Activated CD8-positive, alpha-beta memory T cell treated with anti-CD3 and anti-CD28 coated beads for 4 hours (primary cell): Measurements from ENCODE around the gene GPC3.

ENCODE experiments used
- DNase-seq, 2 donors: peaks; one replicate each; pipeline ENCODE4 v3.0.0-alpha.2; 2020; ENCODE audit warnings: low read depth in 2 of 2

GPC3 gene

DNA sequence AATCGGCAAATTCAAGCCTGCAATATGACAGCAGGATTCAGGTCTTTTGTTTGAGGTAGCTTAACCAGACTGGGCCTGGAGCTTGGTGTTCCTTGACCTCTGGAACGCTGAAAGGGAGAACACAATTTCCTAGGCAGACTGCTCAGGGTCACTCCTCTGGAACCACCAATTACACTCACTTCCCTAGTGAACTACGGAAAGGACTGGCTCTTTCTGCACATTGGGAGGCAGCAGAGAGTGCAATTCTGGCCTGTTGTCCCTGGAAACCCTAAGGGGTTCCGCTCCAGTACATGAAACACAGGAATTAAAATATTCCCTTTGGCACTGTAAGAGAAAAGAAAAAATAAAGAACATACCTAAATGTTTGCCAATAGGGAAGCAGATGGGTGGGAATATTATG is 58.6 kb downstream of the GPC3 start:
- no peak for DNase-seq

DNA sequence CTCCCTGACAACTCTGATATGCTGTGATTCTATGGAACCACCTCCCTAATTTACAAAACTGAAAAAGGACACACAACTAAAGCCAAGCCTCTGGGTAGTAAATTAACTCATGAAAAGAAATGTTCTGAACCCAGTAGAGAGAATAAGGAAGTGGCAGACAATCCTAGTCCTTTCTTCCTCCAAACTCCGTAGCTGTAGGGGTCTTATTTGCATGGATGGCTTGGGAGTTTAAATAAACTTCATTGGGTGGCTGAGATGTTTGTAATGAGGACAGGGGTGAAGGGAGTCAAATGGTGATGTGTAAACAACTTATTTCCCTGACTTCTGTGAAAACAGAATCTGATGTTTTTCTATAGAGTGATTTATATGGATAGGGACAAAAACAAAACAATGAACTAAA is 59.3 kb downstream of the GPC3 start:
- no peak for DNase-seq

DNA sequence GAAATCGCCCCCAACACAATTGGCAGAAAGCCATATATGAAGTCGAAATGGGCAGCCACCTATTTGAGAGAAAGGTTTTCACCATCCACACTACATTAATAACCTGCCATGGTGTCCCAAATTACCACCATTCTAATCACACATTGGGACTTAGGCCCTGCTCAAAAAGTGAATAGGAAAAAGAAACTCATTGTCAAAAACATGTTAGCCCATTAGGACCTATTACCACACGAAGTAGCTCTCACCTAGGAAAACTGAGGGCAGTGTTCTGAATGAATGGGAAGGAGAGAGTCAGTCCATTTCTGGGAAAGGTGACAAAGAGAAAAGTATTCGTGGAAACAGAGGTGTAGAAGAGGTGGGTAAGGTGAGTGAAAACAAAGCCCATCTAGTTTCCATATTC is 60.8 kb downstream of the GPC3 start:
- DNase-seq = no peak

GRCh38 chrX:133923548-133923947 is 61.8 kb downstream of the GPC3 start:
- no peak for DNase-seq

DNA sequence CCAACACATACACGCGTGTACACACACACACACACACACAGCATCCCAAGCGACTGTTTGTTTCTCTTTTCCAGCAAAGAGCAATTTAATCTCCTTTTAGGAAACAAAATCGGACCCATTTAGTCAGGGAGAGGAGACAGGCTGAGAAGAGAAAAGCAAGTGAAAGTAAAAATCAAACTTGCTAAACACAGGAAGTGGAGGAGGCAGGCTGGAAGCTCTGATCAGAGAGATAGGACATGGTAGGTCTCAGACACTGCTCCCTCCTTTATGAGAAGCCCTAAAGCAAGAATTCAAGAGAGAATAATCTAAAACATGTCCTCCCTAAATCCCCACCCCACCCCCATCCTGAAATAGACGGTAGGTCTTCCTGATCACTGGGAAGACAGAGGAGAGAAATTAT is 62.3 kb downstream of the GPC3 start:
- no peak for DNase-seq

GRCh38 chrX:133922390-133922771 is 63.0 kb downstream of the GPC3 start:
- DNase-seq = no peak

- DNase-seq = no peak
These were observed 63.5 kb downstream of the GPC3 start for GRCh38 chrX:133921764-133922389.

DNA sequence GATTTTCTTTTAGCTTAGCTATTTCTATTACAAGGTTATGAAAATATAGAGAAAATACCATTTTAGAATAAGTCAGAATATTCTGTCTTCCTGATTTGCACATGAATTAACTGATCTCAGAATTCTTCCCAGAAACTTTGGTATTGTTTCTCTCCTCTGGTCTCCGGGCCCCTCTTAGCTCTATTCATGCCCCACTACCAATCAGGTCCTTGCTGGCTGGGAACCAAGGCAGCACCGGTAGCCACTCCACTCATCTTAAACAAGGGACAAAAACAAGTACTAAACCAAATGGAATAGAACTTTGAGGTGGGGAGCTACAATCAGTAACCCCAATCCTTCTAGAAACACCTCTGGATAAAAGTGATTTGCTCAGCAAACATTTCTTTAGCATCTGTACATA is 64.3 kb downstream of the GPC3 start:
- DNase-seq = no peak

DNA sequence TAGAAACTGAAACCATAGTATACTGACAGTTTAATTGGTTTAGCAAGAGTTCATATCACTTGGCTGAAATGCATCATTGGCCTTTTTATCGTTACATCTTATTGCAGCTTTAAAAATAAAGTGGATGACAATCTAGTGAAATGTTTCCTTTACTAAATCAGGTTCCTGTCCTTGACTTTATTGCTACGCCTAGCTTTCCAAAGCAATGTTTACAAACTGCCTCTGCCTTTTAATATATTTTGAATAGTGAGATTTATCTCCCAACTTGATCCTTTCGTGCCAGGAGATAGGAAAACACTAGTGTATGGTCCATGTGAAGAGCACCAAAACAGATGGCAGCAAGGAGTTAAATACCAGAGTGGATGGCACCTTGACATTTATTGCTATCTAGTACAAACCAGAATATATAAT is 67.0 kb downstream of the GPC3 start:
- DNase-seq = no peak

DNA sequence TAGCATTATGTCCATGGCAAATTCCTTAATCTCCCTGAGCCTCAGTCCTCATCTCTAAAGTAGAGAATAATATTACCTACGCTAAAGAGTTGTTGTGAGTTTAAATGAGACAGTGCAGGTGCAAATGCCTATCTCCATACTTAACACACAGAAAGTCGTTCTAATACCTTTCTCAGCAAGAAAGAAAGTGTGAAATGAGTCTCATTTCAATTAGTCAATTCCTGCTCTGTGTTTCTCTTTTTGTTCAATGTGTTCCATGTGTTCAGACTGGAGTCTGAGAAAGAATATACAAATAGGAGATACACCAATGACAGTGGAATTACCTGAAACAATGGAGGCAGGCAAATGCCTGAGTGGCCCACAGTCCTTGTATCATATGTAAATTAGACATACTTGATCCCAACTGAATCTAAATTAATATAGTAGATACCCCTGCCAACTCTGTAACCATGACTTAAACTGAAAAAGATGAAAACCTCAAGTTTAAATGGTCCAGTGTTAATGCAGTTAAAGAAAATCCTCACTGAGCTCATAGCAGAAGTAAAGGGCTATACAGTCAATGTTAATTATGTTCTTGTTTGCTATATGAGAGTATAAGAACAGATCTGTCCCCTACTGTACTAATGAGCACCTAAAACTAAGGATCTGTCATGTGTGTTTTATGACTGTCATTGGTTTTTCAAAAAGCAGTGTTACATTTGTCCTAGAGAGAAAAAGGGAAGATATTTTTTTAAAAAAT is 68.2 kb downstream of the GPC3 start:
- DNase-seq = no peak

DNA sequence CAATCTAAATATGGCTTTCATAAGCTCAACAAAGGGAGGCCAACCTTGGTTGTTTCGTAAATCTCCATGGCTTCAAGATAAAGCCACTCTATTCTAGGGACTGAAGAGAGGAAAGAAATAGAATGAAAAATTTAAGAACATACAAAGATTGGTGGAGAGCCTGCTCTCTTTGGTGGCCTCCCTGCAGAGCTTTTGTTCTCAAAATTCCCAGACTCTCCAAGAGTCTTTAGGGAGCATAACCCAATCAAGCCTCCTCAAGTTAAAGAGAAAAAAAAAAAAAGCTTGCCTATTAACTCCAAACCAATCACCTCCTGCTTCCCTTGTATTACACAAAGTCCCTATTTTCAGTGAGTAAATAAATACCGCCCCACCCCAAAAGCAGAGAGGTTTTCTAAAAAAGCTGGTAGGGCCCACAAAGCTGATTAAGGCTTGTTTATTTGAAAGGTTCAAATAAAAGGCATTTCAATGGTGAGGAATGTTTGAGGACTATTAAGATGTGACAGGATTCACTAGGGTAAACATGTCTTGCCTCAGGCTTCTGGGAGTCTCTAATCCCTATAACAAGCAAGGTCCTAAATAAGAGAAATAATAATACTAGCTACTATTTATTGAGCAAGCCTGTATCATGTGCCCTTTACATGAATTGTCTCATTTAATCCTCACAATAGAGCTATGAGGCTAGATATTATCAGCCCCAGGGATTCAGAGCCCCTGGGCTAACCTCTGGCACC is 71.6 kb downstream of the GPC3 start:
- no peak for DNase-seq

GRCh38 chrX:133913009-133913408 is 72.4 kb downstream of the GPC3 start:
- no peak for DNase-seq

DNA sequence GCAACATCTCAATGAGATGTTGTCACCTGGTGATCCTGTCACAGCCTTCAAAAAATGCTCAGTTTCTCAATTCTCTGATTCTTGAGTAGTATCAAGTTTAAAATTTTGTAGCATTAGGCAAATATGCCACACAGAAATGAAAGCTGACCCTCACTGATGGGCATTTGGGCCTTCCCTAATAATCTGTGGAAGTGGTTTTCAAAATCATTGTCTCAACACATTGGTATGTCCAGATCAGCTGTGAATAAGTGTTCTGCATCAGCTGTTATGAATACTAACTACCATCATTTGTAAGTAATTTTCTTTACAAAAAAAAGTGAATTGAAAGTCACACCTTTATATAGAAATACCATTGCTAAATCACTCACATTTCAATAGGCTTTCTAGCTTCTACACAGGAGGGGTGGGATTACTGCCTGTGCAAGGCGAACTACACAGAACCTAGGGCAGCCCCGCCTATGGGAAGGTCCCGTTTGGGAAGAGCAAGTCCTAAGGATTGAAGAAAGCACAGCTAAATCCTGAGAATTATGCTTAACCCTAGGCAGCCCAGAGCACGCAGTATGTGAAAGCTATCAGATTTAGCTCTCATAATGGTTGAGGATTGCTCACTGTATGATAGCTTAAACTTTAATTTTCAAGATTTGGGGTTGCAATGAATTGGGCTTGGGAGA is 73.4 kb downstream of the GPC3 start:
- no peak for DNase-seq

DNA sequence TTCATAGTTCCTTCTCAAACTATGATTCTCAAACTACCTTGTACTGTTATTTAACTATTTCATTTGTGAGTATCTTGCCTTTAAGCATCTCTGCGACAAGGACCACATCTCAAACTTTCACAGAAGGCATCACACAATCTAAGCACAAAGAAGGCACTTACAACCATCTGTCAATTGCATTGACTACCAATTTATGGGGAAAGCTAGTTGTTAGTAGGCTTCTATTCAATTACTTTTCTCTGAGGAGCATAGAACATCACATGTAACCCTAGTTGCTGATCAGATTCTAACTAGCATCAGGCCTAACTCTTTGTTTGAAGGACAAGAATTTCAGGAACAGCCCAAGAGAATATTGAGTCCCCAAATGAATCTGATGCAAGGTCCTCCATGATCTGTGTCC is 74.9 kb downstream of the GPC3 start:
- no peak for DNase-seq

GRCh38 chrX:133909888-133910287 is 75.5 kb downstream of the GPC3 start:
- no peak for DNase-seq

GRCh38 chrX:133908223-133908955 is 77.0 kb downstream of the GPC3 start:
- no peak for DNase-seq

GRCh38 chrX:133907606-133908005 is 77.8 kb downstream of the GPC3 start:
- DNase-seq = no peak

GRCh38 chrX:133905305-133905704 is 80.1 kb downstream of the GPC3 start:
- DNase-seq = no peak

DNA sequence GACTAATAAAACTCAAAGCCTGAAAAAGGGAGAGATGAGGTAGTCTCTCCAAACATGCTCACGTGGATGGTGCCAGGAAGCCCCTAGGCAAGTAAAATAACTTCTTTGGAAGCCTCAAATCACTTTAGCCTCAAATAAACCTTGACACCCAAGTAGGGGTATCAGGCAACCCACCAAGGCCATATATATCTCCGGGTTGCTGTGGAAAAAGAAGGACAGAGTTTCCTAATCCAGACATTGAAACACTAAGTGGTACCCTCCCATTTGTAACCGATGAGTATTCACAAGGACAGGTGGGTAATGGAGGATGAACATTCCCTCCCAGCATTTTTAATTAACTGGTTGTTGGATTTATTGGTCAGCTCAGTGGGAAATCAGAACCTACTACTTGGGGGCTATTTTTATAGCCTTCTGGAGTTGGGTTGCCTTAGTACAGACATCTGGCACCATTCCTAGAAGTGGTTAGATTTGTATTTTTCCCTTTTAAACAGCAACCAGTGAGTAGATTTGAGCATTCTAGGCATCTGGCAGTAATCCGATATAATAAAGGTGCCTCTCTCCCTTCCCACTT is 87.7 kb downstream of the GPC3 start:
- no peak for DNase-seq

GRCh38 chrX:133892337-133892736 is 93.1 kb downstream of the GPC3 start:
- no peak for DNase-seq

- DNase-seq = no peak
These were observed 96.4 kb downstream of the GPC3 start for GRCh38 chrX:133888984-133889383.
